Measurements from ENCODE around the gene CILP2. TPM values are rescaled to one million over a fixed set of nuclear protein-coding genes. Genes with fewer than 3 reads are reported as not detected.

CILP2 gene
- total RNA-seq, 2 donors from 2014 or later, result 0.66 TPM; not detected in 1

DNA sequence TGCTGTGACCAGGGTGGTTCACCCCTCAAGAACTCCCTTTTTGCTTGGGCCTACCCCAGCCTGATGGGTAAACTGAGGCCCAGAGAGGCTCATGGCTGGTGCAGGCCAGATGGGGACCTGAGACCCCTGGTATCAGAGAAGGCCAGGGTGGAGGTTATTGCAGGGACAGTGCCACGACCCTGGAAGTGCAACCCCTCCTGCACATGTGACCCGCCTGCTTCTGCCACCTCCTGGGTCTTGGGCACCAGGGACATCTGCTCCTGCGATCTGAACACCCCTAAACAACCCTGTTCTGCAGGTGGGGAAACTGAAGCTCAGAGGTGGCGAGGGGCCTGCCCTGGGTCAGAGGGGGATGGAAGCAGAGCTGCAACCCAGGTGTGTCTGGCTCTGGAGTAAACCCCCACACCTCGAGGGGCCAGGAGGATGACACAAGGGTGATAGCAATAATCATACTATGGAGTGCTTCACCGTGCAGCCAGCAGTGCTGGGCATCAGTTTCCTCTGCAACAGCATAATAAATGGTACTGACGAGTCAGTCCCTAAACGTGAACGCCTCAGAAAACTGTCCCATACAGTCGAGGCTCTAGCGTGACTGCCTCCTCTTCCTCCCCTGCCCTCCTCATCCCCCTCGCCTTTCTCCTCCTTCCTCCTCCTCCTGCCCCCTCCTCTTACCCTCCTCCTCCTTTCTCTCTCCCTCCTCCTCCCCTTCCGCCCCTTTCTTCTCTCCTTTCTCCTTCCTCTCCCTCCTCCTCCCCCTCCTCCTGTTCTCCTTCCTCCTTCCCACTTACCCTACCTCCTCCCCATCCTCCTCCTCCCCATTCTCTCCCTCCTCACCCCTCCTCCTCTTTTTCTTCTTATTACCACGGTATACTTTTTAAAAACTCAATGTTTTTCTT, 5.0 kb upstream of the CILP2 start:
- TF ChIP-seq, protein P1, sequence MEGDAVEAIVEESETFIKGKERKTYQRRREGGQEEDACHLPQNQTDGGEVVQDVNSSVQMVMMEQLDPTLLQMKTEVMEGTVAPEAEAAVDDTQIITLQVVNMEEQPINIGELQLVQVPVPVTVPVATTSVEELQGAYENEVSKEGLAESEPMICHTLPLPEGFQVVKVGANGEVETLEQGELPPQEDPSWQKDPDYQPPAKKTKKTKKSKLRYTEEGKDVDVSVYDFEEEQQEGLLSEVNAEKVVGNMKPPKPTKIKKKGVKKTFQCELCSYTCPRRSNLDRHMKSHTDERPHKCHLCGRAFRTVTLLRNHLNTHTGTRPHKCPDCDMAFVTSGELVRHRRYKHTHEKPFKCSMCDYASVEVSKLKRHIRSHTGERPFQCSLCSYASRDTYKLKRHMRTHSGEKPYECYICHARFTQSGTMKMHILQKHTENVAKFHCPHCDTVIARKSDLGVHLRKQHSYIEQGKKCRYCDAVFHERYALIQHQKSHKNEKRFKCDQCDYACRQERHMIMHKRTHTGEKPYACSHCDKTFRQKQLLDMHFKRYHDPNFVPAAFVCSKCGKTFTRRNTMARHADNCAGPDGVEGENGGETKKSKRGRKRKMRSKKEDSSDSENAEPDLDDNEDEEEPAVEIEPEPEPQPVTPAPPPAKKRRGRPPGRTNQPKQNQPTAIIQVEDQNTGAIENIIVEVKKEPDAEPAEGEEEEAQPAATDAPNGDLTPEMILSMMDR (IDR thresholded peaks at IDR 0.05), result no peak
- TF ChIP-seq POLR2A (IDR thresholded peaks at IDR 0.05), result no peak
- 69% methylated on average over 10 to 14 of the region's 14 CpGs for WGBS, 2 donors

GRCh38 chr19:19533841-19534240, 4.2 kb upstream of the CILP2 start:
- H3K4me1 ChIP-seq, result peaks cover 24% of the 10 kb centered on the region
- no peaks in the 10 kb centered on the region for H3K36me3 ChIP-seq (replicated peaks in 1 of 2; ENCODE audit: insufficient read depth in 1 of 2, low read depth in 2 of 2)
- peaks cover 0 to 15% of the 10 kb centered on the region in 2 donors for H3K27me3 ChIP-seq
- H3K4me3 ChIP-seq, result no peak overlapping the region
- WGBS, 2 donors, result 78 to 85% methylated on average over 5 to 6 of the region's 6 CpGs
- TF ChIP-seq POLR2A (IDR thresholded peaks at IDR 0.05), result no peak
- TF ChIP-seq, protein P1 (IDR thresholded peaks at IDR 0.05), result no peak
- H3K9me3 ChIP-seq, result no peaks in the 10 kb centered on the region
- H3K27ac ChIP-seq, result no peak overlapping the region
- DNase-seq (no peak), ATAC-seq (no peak)
- intact Hi-C loops (cut with DNase I), result no loop called here

More for the DNA sequence above, 5.0 kb upstream of the CILP2 start:
- ATAC-seq, result no peak
- Histone ChIP-seq H3K27me3 (peaks cover 0 to 7% of the 10 kb centered on the region in 2 donors), H3K36me3 (replicated peaks in 1 of 2; ENCODE audit: insufficient read depth in 1 of 2, low read depth in 2 of 2) (no peaks in the 10 kb centered on the region), H3K9me3 (no peaks in the 10 kb centered on the region), H3K4me3 (no peak overlapping the region), H3K27ac (no peak overlapping the region), H3K4me1 (peaks cover 17% of the 10 kb centered on the region)
- intact Hi-C loops (cut with DNase I), result no loop called here
- DNase-seq, result no peak

- Histone ChIP-seq H3K27me3 (peaks cover 0 to 18% of the 10 kb centered on the region in 2 donors), H3K36me3 (replicated peaks in 1 of 2; ENCODE audit: insufficient read depth in 1 of 2, low read depth in 2 of 2) (no peaks in the 10 kb centered on the region), H3K4me1 (peaks cover 24% of the 10 kb centered on the region), H3K27ac (no peak overlapping the region), H3K9me3 (no peaks in the 10 kb centered on the region), H3K4me3 (no peak overlapping the region)
- ATAC-seq (no peak), DNase-seq (no peak)
- intact Hi-C loops (cut with DNase I), result loop anchor here (5.0 kb wide), 1 partner anchor 423 kb away; no protein-coding TSS in a partner anchor
- TF ChIP-seq, protein P1 (IDR thresholded peaks at IDR 0.05), result no peak
- WGBS, 2 donors, result 64 to 70% methylated on average over 16 to 27 of the region's 27 CpGs
Observed at GRCh38 chr19:19534556-19535265, 3.4 kb upstream of the CILP2 start.

DNA sequence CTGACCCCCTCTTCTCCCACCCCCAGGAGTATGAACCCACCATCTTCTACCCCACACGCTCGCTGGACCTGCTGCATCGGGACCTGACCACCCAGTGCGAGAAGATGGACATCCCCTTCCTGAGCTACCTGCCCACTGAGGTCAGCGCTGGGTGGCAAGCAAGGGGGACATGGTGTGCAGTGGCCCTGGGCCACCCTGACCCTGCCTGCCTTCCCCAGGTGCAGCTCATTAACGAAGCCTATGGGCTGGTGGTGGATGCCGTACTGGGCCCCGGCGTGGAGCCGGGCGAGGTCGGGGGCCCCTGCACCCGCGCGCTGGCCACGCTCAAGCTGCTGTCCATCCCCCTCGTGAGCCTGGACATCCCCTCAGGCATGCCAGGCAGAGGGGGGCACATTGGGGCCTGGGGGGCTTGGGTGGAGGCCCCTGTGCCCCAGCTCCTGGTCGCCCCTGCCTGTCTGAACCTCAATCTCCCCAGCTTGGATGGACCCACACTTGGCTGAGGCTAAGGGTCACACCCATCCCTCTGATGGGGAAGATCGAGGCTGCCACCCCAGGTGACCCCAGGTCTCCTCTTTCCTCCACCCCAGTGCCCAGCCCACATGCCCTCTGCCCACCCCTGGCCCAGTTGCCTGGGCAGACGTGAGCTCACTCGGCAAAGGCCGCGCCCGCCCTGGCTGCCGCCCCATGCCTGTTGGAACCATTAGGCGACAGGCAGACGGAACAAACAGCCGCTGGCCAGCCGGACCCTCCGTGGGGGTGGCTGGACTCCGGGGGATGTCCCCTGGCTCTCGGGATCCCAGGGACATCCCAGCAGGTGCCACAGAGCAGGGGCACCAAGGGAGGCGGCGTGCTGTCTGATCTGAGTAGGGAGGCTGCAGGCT, 2.5 kb upstream of the CILP2 start:
- Histone ChIP-seq H3K36me3 (replicated peaks in 1 of 2; ENCODE audit: insufficient read depth in 1 of 2, low read depth in 2 of 2) (no peaks in the 10 kb centered on the region), H3K27ac (no peak overlapping the region), H3K27me3 (peaks cover 0 to 18% of the 10 kb centered on the region in 2 donors), H3K4me3 (no peak overlapping the region), H3K9me3 (no peaks in the 10 kb centered on the region), H3K4me1 (peaks cover 29% of the 10 kb centered on the region)
- intact Hi-C loops (cut with DNase I), result loop anchor here (5.0 kb wide), 1 partner anchor 422 kb away; no protein-coding TSS in a partner anchor
- no peak for TF ChIP-seq POLR2A (IDR thresholded peaks at IDR 0.05)
- TF ChIP-seq, protein P1 (IDR thresholded peaks at IDR 0.05), result no peak
- no peak for DNase-seq
- no peak for ATAC-seq
- 82 to 89% methylated on average over 5 to 26 of the region's 34 CpGs for WGBS, 2 donors

Measured in body of pancreas (tissue), 4 donors.